HG02610 (cell line): ENCODE results near the gene SHPK.

ENCODE experiments used
- ATAC-seq: cut with Tn5 transposase; IDR thresholded peaks from one replicate; pipeline ENCODE4 v1.9.1; 2021; ENCODE audit warnings: mild to moderate bottlenecking, moderate library complexity; ENCODE audit not compliant: unreplicated experiment

Gene SHPK

DNA sequence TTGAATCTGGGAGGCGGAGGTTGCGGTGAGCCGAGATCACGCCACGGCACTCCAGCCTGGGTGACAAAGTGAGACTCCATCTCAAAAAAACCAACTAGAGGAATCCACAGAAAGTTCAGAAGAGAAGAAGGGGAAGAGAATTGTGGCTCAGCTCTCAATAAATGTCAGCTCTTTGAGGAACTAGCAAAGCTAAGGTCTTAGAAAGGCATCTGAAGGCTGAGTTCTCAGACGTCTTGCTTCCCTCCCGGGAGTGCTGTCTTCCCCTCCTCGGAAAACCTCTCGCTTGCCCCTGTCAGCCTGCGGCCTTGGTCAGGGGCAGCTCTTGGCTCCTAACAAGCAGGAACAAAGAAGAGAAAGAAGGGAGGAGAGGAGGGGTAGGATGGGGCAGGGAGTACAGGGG is 5.3 kb downstream of the SHPK start:
- no peak for ATAC-seq

- no peak for ATAC-seq
Measured at GRCh38 chr17:3627769-3628167, 8.3 kb downstream of the SHPK start.

- no peak for ATAC-seq
Measured at GRCh38 chr17:3626831-3627768, 8.9 kb downstream of the SHPK start.

- ATAC-seq: no peak
Measured at GRCh38 chr17:3622977-3623594, 13.0 kb downstream of the SHPK start.

DNA sequence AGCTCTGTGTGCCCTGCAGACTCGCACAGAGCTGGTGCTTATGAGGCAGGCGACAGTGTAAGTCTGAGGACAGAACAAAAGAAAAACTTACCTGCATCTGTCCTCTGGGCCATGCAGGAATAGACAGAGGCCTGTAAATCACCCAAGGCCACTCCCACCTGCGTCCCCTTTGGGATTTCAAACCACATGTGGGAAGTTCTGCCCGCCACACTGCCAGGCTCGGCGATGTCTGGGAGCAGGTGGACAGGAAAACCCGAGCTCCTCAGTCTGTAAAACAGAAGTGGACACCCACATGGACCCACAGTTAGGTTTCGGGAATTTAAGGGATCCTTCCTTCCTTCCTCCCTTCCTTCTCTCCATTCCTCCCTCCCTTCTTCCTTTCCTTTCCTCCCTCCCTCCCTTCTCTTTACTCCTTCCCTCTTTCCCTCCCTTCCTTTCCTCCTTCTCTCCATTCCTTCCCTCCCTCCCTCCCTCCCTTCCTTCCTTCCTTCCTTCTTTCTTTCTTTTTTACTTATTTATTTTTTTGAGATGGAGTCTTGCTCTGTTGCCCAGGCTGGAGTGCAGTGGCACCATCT is 14.8 kb downstream of the SHPK start:
- ATAC-seq: no peak

DNA sequence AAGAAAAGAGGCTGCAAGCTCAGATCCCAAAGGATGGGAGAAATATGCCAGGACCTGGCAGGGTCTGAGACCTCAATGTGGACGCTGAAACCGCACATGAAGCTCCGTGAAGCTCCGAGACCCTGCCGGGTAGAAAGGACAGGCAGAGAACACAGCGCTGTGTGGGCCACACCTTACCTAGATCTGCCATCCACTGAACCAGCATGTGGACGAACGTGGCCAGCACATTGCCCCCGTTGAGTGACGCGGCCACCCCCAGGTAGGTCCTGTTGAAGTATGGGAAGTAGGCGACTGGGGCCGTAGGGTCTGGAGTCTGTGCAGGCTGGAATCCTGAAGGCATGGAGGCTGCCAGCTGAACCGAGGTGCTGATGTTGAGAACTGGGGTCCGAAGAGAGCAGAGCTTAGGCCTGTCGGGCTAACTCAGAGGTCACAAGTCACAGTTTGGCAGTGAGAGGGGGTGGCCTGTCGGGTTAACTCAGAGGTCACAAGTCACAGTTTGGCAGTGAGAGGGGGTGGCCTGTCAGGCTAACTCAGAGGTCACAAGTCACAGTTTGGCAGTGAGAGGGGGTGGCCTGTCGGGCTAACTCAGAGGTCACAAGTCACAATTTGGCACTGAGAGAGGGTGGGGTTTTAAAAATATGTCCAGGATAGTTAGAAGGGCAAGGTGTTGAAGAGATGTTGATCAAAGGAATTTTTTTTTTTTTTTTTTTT is 20.7 kb downstream of the SHPK start:
- ATAC-seq: no peak

DNA sequence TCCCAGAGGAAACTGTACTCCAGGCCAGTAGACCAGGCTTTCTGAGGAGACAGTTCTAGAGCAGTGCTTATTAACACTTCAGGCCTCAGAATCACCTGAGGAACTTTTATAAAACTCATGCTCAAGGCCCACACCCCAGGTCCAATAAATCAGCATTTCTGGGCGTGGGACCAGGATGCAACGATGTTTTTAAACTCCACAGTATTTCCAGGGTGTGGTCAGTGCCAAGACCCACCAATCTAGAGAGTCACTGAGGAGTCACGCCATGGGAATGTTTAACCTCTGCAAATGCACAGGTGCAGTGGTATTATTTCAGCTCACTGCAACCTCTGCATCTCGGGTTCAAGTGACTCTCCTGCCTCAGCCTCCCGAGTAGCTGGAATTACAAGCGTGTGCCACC is 22.9 kb downstream of the SHPK start:
- ATAC-seq: no peak

DNA sequence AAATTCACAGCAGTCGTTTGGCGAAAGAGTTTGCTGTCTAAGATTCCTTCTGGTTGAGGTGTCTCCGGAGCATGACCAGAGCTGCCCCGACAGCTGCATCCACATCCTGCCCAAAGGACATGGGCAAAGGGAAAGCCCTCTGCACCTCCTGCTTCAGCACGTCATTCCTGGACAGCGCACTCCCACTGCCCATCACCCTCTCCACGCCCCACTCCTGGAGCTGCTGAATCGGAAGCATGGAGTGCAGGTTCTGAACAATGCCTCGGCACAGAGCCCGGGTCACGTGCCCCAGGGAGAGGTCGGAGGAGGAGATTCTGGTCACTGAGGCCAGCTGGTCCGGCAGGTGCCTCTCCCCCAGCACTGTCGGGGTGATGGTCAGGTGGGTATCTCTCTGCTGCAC is 25.5 kb downstream of the SHPK start:
- ATAC-seq: no peak

DNA sequence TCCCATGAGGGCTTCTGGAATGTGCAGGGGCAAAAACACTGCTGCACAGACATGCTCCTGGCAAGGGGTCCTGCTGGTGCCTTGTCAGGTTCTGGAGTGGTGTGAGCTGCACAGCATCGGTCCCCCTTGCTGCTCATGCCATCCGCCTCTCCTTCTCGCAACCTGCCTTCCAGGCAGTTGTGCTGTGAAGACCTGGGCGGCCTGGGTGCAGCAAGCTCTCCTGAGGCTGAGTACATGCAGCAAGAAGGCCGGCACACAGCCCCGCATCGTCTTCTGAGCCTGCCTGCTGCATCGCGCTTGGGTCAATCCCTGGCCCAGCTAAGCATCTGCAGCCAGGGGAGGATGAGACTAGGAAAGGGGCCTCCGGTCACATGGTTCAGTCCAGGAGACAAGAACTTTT is 26.4 kb downstream of the SHPK start:
- ATAC-seq: no peak

GRCh38 chr17:3603870-3604259 is 32.2 kb downstream of the SHPK start:
- no peak for ATAC-seq

- ATAC-seq: no peak
Measured at GRCh38 chr17:3603119-3603869, 32.8 kb downstream of the SHPK start.

GRCh38 chr17:3602499-3602898 is 33.6 kb downstream of the SHPK start:
- ATAC-seq: no peak

DNA sequence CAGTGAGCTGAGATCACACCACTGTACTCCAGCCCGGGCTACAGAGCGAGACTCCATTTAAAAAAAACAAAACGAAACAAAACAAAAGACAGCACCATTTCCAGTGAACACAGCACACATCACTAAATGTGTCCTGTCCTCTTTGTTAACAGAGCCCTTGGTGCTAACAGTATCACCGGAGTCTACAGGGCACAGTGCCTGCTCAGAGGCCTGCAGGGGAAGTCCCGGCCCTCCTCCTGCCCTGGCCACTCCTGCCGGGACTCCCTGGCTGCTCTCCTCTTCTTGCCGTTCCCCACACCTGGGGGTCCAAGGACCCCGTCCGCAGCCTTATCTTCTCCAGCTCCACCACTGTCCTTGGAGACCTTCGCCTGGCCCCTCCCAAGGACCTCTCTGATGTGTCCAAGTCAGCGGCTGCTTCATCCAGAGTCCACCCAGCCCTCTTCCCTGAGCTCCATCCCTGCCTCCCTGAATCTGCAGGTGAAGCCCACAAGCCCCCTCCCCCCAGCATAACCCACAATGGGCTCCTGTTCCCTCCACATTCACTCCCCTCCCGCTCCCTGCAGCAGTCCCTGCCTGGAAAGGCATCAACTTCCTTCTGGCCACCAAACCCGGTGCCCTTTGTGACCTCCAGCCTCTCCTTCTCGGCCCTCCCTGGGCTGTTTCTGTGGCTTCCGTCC is 35.4 kb downstream of the SHPK start:
- no peak for ATAC-seq

- no peak for ATAC-seq
Measured at GRCh38 chr17:3598078-3598477, 38.0 kb downstream of the SHPK start.

DNA sequence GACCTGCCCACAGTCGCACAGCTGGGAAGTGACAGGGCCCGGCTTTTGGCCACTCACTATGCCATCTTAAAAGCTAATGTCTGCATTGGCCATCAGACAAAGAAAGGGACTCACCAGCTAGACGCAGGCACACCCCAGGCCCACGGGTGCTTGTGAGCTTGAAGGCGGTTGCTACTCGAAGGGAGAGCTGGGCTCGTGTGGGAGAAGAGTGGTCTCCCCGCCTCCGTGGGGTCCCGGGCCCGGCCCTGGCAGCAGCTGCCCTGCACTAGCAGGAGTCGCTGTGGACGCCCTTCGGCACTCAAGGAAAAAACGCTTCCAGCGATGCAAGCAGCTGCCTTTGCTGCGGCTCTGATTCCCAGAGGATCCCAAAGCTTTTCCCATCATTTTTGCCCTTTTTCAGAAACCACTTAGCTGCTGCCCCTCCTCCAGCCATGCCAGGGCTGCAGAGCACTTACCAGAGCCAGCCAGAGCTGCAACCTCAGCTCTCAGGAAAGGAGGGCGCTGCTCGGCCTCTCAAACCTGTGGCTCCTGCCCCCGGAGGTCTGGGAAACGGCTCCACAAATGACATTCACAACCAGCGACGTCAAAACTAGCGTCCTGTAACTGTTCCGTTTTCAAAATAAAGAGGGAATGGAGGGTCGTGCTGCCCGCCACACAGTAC is 39.1 kb downstream of the SHPK start:
- ATAC-seq: no peak

GRCh38 chr17:3594976-3595375 is 41.1 kb downstream of the SHPK start:
- ATAC-seq: no peak

DNA sequence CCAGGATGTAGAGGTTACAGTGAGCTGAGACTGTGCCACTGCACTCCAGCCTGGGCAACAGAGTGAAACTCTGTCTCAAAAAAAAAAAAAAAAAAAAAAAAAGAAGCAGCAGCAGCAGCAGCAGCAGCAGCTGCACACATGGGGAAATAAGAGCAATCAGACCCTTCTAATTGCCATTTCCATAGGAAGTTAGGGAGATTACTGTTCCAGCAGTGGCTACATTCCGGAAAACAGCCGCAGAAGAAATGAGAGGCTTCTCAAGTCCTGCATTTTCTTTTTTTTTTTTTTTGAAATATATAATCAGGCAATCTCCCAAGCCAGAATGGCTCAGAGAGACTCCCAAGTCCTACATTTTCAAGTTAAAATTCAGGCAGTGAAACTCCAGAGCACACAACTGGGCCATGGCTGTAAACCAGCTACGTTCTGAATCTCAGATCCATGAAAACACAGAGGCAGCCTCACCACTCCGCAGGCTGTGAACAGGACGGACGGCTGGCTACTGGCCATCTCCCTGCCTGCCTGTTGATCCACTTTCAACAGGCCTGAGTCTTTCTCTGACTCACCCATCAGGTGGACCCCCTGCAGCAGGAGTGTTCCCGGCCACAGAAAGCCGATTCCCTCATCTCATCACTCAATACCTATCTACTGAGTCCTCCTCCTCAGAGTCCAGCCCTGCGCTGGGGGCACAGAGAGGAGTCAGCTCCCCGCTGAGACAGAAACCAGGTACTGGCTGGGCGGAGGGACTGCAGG is 41.8 kb downstream of the SHPK start:
- no peak for ATAC-seq

GRCh38 chr17:3593384-3593783 is 42.7 kb downstream of the SHPK start:
- no peak for ATAC-seq
